GM18511 (cell line): ENCODE measurements around the gene CEBPG.

Experiments used
- ATAC-seq: cut with Tn5 transposase; IDR thresholded peaks from one replicate; pipeline ENCODE4 v1.9.1; 2021; ENCODE audit warnings: mild to moderate bottlenecking, moderate library complexity; ENCODE audit not compliant: unreplicated experiment

Gene CEBPG

GRCh38 chr19:33350538-33351309 is 22.8 kb upstream of the CEBPG start:
- no peak for ATAC-seq

GRCh38 chr19:33355535-33355934 is 18.0 kb upstream of the CEBPG start:
- ATAC-seq = no peak

GRCh38 chr19:33357556-33357955 is 16.0 kb upstream of the CEBPG start:
- ATAC-seq = no peak

- no peak for ATAC-seq
These were observed 15.1 kb upstream of the CEBPG start for GRCh38 chr19:33358408-33358807.

GRCh38 chr19:33359581-33359980 is 13.9 kb upstream of the CEBPG start:
- no peak for ATAC-seq

- ATAC-seq = no peak
These were observed 10.8 kb upstream of the CEBPG start for GRCh38 chr19:33362508-33363228.

GRCh38 chr19:33363476-33363875 is 10.0 kb upstream of the CEBPG start:
- ATAC-seq = no peak

GRCh38 chr19:33365691-33366090 is 7.8 kb upstream of the CEBPG start:
- ATAC-seq = no peak

- ATAC-seq = no peak
These were observed 7.4 kb upstream of the CEBPG start for GRCh38 chr19:33366127-33366526.

- ATAC-seq = no peak
These were observed 6.6 kb upstream of the CEBPG start for GRCh38 chr19:33366897-33367296.

GRCh38 chr19:33368074-33368864 is 5.2 kb upstream of the CEBPG start:
- ATAC-seq = no peak

GRCh38 chr19:33370783-33371182 is 2.7 kb upstream of the CEBPG start:
- no peak for ATAC-seq

GRCh38 chr19:33374236-33374714 is 766 bp downstream of the CEBPG start:
- ATAC-seq = peak; percentile 1

GRCh38 chr19:33375156-33375836 is 1.8 kb downstream of the CEBPG start:
- no peak for ATAC-seq

GRCh38 chr19:33375837-33376159 is 2.3 kb downstream of the CEBPG start:
- no peak for ATAC-seq

- ATAC-seq = no peak
These were observed 2.9 kb downstream of the CEBPG start for GRCh38 chr19:33376423-33376822.

- no peak for ATAC-seq
These were observed 3.5 kb downstream of the CEBPG start for GRCh38 chr19:33376941-33377557.

- no peak for ATAC-seq
These were observed 4.3 kb downstream of the CEBPG start for GRCh38 chr19:33377586-33378475.

- no peak for ATAC-seq
These were observed 5.8 kb downstream of the CEBPG start for GRCh38 chr19:33379151-33379829.
